ENCODE data around the gene UVRAG. TPM values are rescaled to one million over a fixed set of nuclear protein-coding genes. Genes with fewer than 3 reads are reported as not detected.

The UVRAG gene
- total and polyA plus RNA-seq, 12 donors, result 5.0 to 18.3 (median 13.4) TPM

DNA sequence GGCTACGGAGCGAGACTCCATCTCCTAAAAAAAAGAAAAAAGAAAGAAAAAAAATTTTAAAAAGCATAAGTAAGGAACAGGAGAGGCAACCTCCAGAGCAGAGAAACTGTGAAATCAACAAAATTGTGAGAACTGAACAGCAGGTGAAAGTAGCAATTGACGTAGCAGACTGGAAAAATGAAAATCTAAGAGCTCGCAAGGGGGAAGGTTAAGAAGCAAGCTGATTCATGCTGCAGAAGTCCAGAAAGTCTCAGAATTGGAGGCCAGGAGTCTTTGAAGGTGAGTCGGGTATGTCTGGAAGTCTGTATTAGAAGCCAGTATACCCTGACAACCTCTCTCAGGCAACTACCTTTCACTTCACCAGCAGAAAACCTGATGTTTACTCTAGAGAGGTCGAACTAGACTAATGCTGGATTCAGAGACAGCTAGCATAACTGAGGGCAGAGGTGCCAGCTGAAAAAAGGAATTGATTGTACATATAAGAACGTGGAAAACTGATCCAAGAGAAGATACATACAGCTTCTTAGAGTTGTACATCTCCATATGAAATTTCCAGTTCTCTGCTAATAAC is 229.8 kb downstream of the UVRAG start:
- Histone ChIP-seq H3K36me3 (no peaks in the 10 kb centered on the region), H3K4me3 (no peak overlapping the region), H3K27ac (no peak overlapping the region), H3K9me3 (peaks cover 0 to 12% (median 0%) of the 10 kb centered on the region in 11 donors), H3K27me3 (no peaks in the 10 kb centered on the region), H3K4me1 (peaks cover 0 to 15% (median 4%) of the 10 kb centered on the region in 9 donors)
- ATAC-seq (no peak), DNase-seq (no peak)
- WGBS, 2 donors, result 96% methylated on average over 7 of the region's 7 CpGs
- TF ChIP-seq, protein P1, sequence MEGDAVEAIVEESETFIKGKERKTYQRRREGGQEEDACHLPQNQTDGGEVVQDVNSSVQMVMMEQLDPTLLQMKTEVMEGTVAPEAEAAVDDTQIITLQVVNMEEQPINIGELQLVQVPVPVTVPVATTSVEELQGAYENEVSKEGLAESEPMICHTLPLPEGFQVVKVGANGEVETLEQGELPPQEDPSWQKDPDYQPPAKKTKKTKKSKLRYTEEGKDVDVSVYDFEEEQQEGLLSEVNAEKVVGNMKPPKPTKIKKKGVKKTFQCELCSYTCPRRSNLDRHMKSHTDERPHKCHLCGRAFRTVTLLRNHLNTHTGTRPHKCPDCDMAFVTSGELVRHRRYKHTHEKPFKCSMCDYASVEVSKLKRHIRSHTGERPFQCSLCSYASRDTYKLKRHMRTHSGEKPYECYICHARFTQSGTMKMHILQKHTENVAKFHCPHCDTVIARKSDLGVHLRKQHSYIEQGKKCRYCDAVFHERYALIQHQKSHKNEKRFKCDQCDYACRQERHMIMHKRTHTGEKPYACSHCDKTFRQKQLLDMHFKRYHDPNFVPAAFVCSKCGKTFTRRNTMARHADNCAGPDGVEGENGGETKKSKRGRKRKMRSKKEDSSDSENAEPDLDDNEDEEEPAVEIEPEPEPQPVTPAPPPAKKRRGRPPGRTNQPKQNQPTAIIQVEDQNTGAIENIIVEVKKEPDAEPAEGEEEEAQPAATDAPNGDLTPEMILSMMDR (IDR thresholded peaks at IDR 0.05), result no peak
- intact Hi-C loops (cut with DNase I), result loop anchor here in 1 of 10 donors (5.0 kb wide), 1 partner anchor 133 kb away; no protein-coding TSS in a partner anchor

- H3K4me1 ChIP-seq, result peaks cover 0 to 15% (median 4%) of the 10 kb centered on the region in 9 donors
- H3K27me3 ChIP-seq, result no peaks in the 10 kb centered on the region
- TF ChIP-seq, protein P1 (IDR thresholded peaks at IDR 0.05), result no peak
- H3K9me3 ChIP-seq, result peaks cover 0 to 12% (median 0%) of the 10 kb centered on the region in 11 donors
- H3K4me3 ChIP-seq, result no peak overlapping the region
- DNase-seq, result no peak
- 99 to 100% methylated on average over 1 of the region's 1 CpG for WGBS, 2 donors
- no peak overlapping the region for H3K27ac ChIP-seq
- no peaks in the 10 kb centered on the region for H3K36me3 ChIP-seq
- no peak for ATAC-seq
- intact Hi-C loops (cut with DNase I), result loop anchor here in 1 of 10 donors (5.0 kb wide), 1 partner anchor 135 kb away; no protein-coding TSS in a partner anchor
Observed at GRCh38 chr11:76047231-76047630, 232.2 kb downstream of the UVRAG start.

GRCh38 chr11:76047766-76048165 is 232.8 kb downstream of the UVRAG start:
- no peaks in the 10 kb centered on the region for H3K36me3 ChIP-seq
- no peaks in the 10 kb centered on the region for H3K27me3 ChIP-seq
- no peak overlapping the region for H3K27ac ChIP-seq
- peaks cover 0 to 12% (median 0%) of the 10 kb centered on the region in 11 donors for H3K9me3 ChIP-seq
- H3K4me3 ChIP-seq, result no peak overlapping the region
- intact Hi-C loops (cut with DNase I), result loop anchor here in 1 of 10 donors (5.0 kb wide), 1 partner anchor 135 kb away; no protein-coding TSS in a partner anchor
- TF ChIP-seq, protein P1 (IDR thresholded peaks at IDR 0.05), result no peak
- ATAC-seq, result no peak
- peaks cover 0 to 15% (median 4%) of the 10 kb centered on the region in 9 donors for H3K4me1 ChIP-seq
- no peak for DNase-seq

DNA sequence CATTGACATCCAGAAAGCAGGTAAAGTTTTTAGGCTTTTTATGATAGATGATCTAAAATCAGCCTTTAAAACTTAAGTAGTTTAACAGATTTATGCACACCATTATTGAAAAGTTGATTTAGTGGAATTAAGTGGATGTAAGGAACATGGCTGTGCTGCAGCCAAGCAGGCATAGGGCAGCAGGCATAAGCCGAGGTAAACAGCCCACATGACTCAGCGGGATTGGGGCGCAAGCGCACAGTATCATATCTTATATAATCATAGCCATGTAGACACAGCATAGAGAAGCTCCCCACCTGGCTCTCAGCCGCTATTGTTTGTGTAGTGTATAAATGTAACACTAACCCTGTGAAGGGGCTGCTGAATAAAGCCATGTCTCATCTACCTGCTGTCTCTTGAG is 233.8 kb downstream of the UVRAG start:
- peaks cover 0 to 12% (median 0%) of the 10 kb centered on the region in 11 donors for H3K9me3 ChIP-seq
- H3K27me3 ChIP-seq, result no peaks in the 10 kb centered on the region
- WGBS, 2 donors, result 96 to 99% methylated on average over 5 of the region's 5 CpGs
- peaks cover 0 to 14% (median 3%) of the 10 kb centered on the region in 9 donors for H3K4me1 ChIP-seq
- intact Hi-C loops (cut with DNase I), result loop anchor here in 1 of 10 donors (5.0 kb wide), 1 partner anchor 136 kb away; no protein-coding TSS in a partner anchor
- H3K36me3 ChIP-seq, result no peaks in the 10 kb centered on the region
- ATAC-seq, result no peak
- no peak for DNase-seq
- no peak overlapping the region for H3K27ac ChIP-seq
- H3K4me3 ChIP-seq, result no peak overlapping the region
- TF ChIP-seq, protein P1 (IDR thresholded peaks at IDR 0.05), result no peak
